Astrocyte of the cerebellum (primary cell): Measurements from ENCODE around the gene SLC9A8.
A peak's percentile ranks its signal among the peaks of the same experiment; 100 is the strongest.

ENCODE experiments used
- DNase-seq: peaks from one replicate; pipeline ENCODE4 v3.0.0-alpha.2; 2011; ENCODE audit warnings: low read depth
- H3K4me3 ChIP-seq: 2 replicates; pipeline ENCODE4 v1.5.1; 2011; ENCODE audit warnings: mild to moderate bottlenecking, low read depth, low read length, moderate library complexity
- in situ Hi-C: cut with HindIII; loops from 2 replicates; pipeline ENCODE4 v1.10.0; 2017; ENCODE audit warnings: low sequenced_read_pairs
- TF ChIP-seq, protein P1 (sequence below): IDR thresholded peaks from 2 replicates; pipeline ENCODE4 v1.5.1; 2012; ENCODE audit warnings: low read length, low read depth, moderate library complexity, mild to moderate bottlenecking; ENCODE audit errors: missing control alignments

Gene SLC9A8

DNA sequence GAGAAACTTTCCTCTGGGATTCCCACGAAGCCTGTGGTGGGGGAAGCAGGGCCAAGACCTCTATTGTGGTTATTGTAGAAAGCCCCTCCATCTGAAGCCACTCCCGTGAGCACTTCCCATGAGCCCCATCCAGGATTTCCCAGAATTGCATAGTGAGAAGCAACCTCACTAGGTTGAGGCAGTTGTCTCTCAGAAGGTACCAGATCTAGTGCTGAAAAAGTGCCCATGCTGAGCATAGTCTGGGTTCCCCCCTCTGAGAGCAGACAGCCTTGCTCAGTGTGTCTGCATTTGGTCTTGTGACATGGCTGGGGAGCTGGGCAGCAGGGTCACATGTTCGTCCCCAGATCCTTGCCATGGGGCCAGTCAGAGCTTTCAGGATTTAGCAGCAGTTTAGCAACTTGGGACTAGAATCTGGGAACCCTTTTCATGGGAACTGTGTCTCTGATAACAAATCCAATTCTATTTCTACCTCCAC, 38.6 kb downstream of the SLC9A8 start:
- in situ Hi-C loops = no loop called here
- TF ChIP-seq, protein P1, sequence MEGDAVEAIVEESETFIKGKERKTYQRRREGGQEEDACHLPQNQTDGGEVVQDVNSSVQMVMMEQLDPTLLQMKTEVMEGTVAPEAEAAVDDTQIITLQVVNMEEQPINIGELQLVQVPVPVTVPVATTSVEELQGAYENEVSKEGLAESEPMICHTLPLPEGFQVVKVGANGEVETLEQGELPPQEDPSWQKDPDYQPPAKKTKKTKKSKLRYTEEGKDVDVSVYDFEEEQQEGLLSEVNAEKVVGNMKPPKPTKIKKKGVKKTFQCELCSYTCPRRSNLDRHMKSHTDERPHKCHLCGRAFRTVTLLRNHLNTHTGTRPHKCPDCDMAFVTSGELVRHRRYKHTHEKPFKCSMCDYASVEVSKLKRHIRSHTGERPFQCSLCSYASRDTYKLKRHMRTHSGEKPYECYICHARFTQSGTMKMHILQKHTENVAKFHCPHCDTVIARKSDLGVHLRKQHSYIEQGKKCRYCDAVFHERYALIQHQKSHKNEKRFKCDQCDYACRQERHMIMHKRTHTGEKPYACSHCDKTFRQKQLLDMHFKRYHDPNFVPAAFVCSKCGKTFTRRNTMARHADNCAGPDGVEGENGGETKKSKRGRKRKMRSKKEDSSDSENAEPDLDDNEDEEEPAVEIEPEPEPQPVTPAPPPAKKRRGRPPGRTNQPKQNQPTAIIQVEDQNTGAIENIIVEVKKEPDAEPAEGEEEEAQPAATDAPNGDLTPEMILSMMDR = no peak
- H3K4me3 ChIP-seq = no peak overlapping the region
- DNase-seq = no peak

DNA sequence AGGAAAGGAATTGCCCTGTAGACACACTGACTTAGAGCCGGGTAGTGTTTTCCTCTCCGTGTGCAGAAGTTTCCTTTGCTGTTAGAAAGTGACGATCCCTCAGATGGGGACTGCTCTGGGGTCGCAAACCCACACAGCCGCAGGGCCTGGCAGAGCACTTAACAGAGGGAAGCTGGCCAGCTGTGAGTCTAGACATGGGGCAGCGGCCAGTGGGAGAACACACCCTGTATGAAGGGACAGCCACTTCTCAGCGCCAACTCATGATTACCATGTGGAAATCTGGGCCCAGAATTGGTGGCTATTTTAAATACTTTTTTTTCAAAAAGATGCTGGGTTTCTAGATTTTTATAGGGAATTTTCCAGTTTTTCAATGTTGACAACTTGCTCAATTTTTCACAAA, 39.4 kb downstream of the SLC9A8 start:
- in situ Hi-C loops = no loop called here
- TF ChIP-seq, protein P1 = no peak

DNA sequence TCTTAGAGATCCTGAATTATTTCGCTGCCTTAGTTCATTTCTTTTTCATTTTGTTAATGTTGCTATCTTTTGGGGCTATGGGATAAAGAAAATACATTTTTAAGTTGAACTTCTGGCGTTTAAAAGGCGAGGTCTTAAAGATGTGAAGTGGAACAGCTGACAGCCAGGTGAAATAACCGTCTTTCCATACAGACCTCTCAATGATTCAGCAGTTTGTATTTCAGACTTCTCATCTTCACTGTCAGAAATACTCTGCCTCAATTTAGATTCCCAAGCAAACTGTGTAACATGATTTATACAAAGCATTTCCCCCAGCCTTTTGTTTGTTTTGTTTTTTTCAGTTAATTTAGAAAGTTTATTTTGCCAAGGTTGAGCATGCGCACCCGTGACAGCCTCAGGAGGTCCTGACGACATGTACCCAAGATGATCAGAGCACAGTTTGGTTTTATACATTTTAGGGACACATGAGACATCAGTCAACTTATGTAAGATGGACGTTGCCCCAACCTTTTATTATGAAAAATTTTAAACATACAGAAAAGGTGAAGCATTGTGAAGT, 40.0 kb downstream of the SLC9A8 start:
- DNase-seq = no peak
- in situ Hi-C loops = no loop called here
- TF ChIP-seq, protein P1 = no peak
- no peak overlapping the region for H3K4me3 ChIP-seq

More for the DNA sequence above, 39.4 kb downstream of the SLC9A8 start:
- H3K4me3 ChIP-seq = no peak overlapping the region
- no peak for DNase-seq

DNA sequence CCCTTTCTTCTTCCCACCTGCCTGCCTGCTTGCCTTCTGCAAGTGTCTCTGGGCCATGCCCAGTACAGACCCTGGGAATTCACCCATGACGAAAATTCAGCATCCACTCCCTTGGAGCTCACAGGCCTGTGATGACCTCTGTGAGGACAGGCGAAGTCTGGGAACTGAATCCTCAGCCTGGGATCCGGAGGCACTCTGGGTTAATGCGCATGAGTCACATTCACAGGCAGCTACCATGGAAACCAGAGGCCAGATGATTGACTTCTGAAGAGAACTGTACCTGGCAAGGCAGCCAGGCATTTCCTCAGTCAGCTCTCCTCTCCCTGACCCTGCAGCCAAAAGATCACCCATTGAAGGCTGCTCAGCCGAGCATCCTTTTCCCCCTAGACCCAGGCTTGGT, 41.0 kb downstream of the SLC9A8 start:
- in situ Hi-C loops = no loop called here
- H3K4me3 ChIP-seq = no peak overlapping the region
- TF ChIP-seq, protein P1 = no peak
- peak; percentile 22 for DNase-seq

DNA sequence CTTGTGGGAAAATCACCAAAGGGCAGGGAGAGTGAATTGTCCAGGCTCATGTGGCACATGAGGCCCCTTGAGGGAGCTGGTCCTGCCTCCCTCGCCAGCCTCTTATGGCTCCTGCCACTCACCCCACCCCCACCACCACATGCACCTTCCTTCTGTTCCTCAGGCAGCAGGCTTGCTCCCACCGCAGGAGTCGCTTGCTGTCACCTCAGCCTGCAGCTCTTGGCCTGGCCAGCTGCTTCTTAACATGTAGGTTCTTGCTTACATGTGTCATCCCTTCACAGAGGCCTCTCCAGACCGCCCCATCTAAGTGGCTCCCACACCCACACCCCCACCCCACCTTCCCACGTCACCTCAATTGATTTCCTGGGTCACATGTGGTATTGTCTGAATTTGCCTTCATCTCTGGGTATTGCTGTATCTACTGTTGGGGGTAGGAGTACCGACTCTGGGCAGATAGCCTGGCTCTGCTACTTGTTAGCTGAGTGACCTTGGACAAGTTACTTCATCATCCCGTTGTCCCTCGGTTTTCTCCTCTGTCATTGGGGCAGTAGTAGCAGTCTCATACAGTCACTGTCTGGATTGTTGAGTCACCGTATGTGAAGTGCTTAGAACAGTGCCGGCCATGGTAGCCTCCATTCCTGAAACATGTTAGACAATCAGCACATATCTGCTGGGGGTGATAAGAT, 41.7 kb downstream of the SLC9A8 start:
- TF ChIP-seq, protein P1 = no peak
- no peak overlapping the region for H3K4me3 ChIP-seq
- no peak for DNase-seq
- in situ Hi-C loops = no loop called here

DNA sequence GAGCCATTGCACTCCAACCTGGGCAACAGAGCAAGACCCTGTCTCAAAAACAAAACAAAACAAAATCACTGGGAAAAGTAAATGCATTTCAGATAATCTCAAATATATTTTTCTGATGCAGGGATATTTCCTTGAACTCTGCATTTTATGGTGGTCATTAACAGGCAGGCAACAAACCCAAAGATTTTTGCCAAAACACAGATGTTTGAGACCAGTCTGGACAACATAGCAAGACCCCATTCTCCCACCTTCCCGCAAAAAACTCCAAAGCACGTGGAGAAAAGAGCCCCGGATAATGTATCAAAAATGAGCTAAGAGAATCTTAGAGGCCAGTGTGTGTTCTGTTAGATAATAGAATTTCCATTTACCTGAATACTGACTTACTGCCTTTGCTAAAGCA, 44.3 kb downstream of the SLC9A8 start:
- in situ Hi-C loops = no loop called here
- TF ChIP-seq, protein P1 = no peak
- no peak for DNase-seq
- no peak overlapping the region for H3K4me3 ChIP-seq
